HepG2 (cell line): ENCODE measurements around the gene PET117. TPM values are rescaled to one million over a fixed set of nuclear protein-coding genes. Genes with fewer than 3 reads are reported as not detected.
A peak's percentile ranks its signal among the peaks of the same experiment; 100 is the strongest.

Experiments used
- ERF ChIP-seq: IDR thresholded peaks from 2 replicates; pipeline ENCODE4 v1.6.1; 2018; ENCODE audit warnings: missing biosample characterization, missing genetic modification reagents
- MEIS1 ChIP-seq: sonication (generic); formaldehyde crosslinking; IDR thresholded peaks from 2 replicates; pipeline ENCODE4 v1.9.0; 2021; ENCODE audit warnings: mild to moderate bottlenecking, missing genetic modification reagents, moderate library complexity, borderline replicate concordance
- MZF1 ChIP-seq: sonication (generic); formaldehyde crosslinking; IDR thresholded peaks from 2 replicates; pipeline ENCODE4 v1.8.1; 2023; ENCODE audit warnings: mild to moderate bottlenecking, missing genetic modification reagents, borderline replicate concordance
- NCOR1 ChIP-seq: fragments of 200-600 bp; sonication (generic); IDR thresholded peaks from 2 replicates; pipeline ENCODE4 v1.7.0; 2017; ENCODE audit warnings: antibody characterized with exemption, low read length, borderline replicate concordance
- NFYB ChIP-seq: sonication (generic); formaldehyde crosslinking; IDR thresholded peaks from 2 replicates; pipeline ENCODE4 v1.4.0; 2020; ENCODE audit warnings: missing genetic modification reagents
- NFYC ChIP-seq: IDR thresholded peaks from 2 replicates; pipeline ENCODE4 v1.6.1; 2016; ENCODE audit warnings: missing genetic modification reagents, missing compliant biosample characterization
- NR1H2 ChIP-seq: sonication (generic); formaldehyde crosslinking; IDR thresholded peaks from 2 replicates; pipeline ENCODE4 v1.8.1; 2022; ENCODE audit warnings: low read depth, missing genetic modification reagents, borderline replicate concordance
- SMAD9 ChIP-seq: sonication (generic); formaldehyde crosslinking; IDR thresholded peaks from 2 replicates; pipeline ENCODE4 v1.5.1; 2020; ENCODE audit warnings: mild to moderate bottlenecking, missing genetic modification reagents
- THAP11 ChIP-seq: IDR thresholded peaks from 2 replicates; pipeline ENCODE4 v1.6.1; 2016; ENCODE audit warnings: missing biosample characterization, missing genetic modification reagents
- TSC22D2 ChIP-seq: sonication (generic); formaldehyde crosslinking; IDR thresholded peaks from 2 replicates; pipeline ENCODE4 v1.5.1; 2020; ENCODE audit warnings: missing genetic modification reagents, mild to moderate bottlenecking, borderline replicate concordance
- ZNF607 ChIP-seq: sonication (generic); formaldehyde crosslinking; IDR thresholded peaks from 2 replicates; pipeline ENCODE4 v1.5.1; 2020; ENCODE audit warnings: missing genetic modification reagents, mild to moderate bottlenecking, borderline replicate concordance
- ZNF674 ChIP-seq: sonication (generic); formaldehyde crosslinking; IDR thresholded peaks from 2 replicates; pipeline ENCODE4 v1.5.0; 2020; ENCODE audit warnings: low read depth, mild to moderate bottlenecking, missing genetic modification reagents
- polyA plus RNA-seq, 8 experiments: library from polyadenylated mRNA; depleted of rRNA in 3 of 8; stranded (reverse) in 7 of 8; unstranded in 1 of 8; fragments of >200 nt; fragmentation: Illumina TruSeq in 4 of 8; extraction: Trizol in 4 of 8; gene quantifications; 2 replicates each; pipeline versions ENCODE4 v1.2.1 to v1.2.3, GENCODE V29; 2011 to 2016; ENCODE audit warnings: low read depth in 4 of 8, missing spikeins in 1 of 8, mixed read lengths in 1 of 8; ENCODE audit not compliant: insufficient read depth in 1 of 8
- total RNA-seq, 5 experiments: library from RNA; depleted of rRNA; stranded (reverse); fragments of >200 nt; fragmentation: Illumina TruSeq; extraction: Trizol; gene quantifications; 2 replicates each; pipeline ENCODE4 v1.2.3, GENCODE V29; 2016; ENCODE audit warnings: low read depth in 1 of 5
- TF ChIP-seq, protein P1 (sequence below): sonication (generic); formaldehyde crosslinking; IDR thresholded peaks from 2 replicates; pipeline ENCODE4 v1.5.1; 2020; ENCODE audit warnings: missing genetic modification reagents, mild to moderate bottlenecking, borderline replicate concordance
- TF ChIP-seq, protein P2 (sequence below): fragments of 450-650 bp; IDR thresholded peaks from 2 replicates; pipeline ENCODE4 v1.6.1; 2017; ENCODE audit warnings: mild to moderate bottlenecking
- TF ChIP-seq, protein P3 (sequence below), 2 experiments: sonication (generic) in 1 of 2; formaldehyde crosslinking in 1 of 2; IDR thresholded peaks; 2 replicates each; pipeline versions ENCODE4 v1.5.1 to v1.6.1; 2011 to 2020; ENCODE audit warnings: borderline replicate concordance in 1 of 2, low read depth in 1 of 2, low read length in 1 of 2, mild to moderate bottlenecking in 1 of 2, missing genetic modification reagents in 1 of 2, moderate library complexity in 1 of 2
- TF ChIP-seq, protein P4 (sequence below): sonication (generic); formaldehyde crosslinking; IDR thresholded peaks from 2 replicates; pipeline ENCODE4 v1.4.0; 2020; ENCODE audit warnings: low read depth, mild to moderate bottlenecking, missing genetic modification reagents
- TF ChIP-seq, protein P5 (sequence below): sonication (generic); formaldehyde crosslinking; IDR thresholded peaks from 2 replicates; pipeline ENCODE4 v1.4.0; 2020; ENCODE audit warnings: missing genetic modification reagents
- TF ChIP-seq, protein P6 (sequence below): sonication (generic); formaldehyde crosslinking; IDR thresholded peaks from 2 replicates; pipeline ENCODE4 v1.9.0; 2022; ENCODE audit warnings: missing genetic modification reagents, mild to moderate bottlenecking, borderline replicate concordance

Gene PET117
- total and polyA plus RNA-seq, 2 of the 13 experiments (the other 11 are each of a cell fraction or from before 2014, with no cell fraction given): 22.2 to 48.2 TPM

DNA sequence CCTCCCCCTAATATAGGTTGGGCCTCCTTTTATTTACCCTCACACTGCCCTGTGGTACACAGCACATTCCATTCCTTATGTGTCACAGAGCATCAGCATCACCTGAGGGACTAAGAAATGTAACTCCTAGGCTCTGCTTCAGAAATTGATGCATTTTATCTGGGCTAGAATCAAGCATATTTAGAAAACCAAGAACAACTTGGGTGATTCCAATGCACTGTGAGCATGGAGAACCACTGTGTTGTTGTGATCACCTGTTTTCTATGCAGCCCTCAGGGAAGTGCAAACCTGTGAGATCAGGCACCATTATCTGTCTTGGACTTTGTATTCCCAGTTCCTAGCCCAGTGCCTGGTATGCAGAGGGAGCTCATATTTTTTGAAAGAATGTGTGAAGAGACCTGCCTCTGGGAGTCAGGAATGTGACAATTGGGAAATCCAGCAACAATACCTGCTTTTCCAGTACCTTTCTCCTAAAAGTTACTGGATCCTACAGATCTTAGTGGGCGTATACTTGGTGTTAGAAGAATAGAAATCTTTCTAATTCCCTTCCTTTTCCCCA, 7.0 kb downstream of the PET117 start (continued):
- TF ChIP-seq THAP11 (CRISPR knock-in tag) (no peak), NFYB (CRISPR knock-in tag) (no peak), SMAD9 (CRISPR knock-in tag) (no peak), ERF (no peak), MEIS1 (CRISPR knock-in tag) (no peak), NCOR1 (peak; percentile 87), TSC22D2 (CRISPR knock-in tag) (no peak), ZNF607 (CRISPR knock-in tag) (0 out of 2 replicates have a peak, but pooled peaks have one; percentile 19), MZF1 (no peak), ZNF674 (CRISPR knock-in tag) (no peak), NFYC (CRISPR knock-in tag) (no peak), NR1H2 (CRISPR knock-in tag) (no peak)
- TF ChIP-seq, protein P1, sequence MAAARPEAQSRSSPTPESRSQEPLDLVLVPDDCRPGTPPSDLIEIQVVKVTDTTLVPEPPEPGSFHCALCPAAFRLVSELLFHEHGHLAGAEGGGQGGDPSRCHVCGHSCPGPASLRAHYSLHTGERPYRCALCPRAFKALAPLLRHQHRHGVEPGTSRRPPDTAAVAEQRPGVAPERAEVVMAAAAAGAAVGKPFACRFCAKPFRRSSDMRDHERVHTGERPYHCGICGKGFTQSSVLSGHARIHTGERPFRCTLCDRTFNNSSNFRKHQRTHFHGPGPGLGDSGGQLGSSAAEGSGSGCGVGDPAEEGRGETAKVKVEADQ: no peak
- TF ChIP-seq, protein P2, sequence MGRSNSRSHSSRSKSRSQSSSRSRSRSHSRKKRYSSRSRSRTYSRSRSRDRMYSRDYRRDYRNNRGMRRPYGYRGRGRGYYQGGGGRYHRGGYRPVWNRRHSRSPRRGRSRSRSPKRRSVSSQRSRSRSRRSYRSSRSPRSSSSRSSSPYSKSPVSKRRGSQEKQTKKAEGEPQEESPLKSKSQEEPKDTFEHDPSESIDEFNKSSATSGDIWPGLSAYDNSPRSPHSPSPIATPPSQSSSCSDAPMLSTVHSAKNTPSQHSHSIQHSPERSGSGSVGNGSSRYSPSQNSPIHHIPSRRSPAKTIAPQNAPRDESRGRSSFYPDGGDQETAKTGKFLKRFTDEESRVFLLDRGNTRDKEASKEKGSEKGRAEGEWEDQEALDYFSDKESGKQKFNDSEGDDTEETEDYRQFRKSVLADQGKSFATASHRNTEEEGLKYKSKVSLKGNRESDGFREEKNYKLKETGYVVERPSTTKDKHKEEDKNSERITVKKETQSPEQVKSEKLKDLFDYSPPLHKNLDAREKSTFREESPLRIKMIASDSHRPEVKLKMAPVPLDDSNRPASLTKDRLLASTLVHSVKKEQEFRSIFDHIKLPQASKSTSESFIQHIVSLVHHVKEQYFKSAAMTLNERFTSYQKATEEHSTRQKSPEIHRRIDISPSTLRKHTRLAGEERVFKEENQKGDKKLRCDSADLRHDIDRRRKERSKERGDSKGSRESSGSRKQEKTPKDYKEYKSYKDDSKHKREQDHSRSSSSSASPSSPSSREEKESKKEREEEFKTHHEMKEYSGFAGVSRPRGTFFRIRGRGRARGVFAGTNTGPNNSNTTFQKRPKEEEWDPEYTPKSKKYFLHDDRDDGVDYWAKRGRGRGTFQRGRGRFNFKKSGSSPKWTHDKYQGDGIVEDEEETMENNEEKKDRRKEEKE: no peak
- TF ChIP-seq, protein P3, sequence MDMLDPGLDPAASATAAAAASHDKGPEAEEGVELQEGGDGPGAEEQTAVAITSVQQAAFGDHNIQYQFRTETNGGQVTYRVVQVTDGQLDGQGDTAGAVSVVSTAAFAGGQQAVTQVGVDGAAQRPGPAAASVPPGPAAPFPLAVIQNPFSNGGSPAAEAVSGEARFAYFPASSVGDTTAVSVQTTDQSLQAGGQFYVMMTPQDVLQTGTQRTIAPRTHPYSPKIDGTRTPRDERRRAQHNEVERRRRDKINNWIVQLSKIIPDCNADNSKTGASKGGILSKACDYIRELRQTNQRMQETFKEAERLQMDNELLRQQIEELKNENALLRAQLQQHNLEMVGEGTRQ (IDR thresholded peaks at IDR 0.05; ENCODE audit: low read depth, low read length): no peak
- TF ChIP-seq, protein P3 (CRISPR knock-in tag; IDR thresholded peaks at IDR 0.05; ENCODE audit: borderline replicate concordance): no peak
- TF ChIP-seq, protein P4, sequence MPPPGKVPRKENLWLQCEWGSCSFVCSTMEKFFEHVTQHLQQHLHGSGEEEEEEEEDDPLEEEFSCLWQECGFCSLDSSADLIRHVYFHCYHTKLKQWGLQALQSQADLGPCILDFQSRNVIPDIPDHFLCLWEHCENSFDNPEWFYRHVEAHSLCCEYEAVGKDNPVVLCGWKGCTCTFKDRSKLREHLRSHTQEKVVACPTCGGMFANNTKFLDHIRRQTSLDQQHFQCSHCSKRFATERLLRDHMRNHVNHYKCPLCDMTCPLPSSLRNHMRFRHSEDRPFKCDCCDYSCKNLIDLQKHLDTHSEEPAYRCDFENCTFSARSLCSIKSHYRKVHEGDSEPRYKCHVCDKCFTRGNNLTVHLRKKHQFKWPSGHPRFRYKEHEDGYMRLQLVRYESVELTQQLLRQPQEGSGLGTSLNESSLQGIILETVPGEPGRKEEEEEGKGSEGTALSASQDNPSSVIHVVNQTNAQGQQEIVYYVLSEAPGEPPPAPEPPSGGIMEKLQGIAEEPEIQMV (CRISPR knock-in tag): no peak
- TF ChIP-seq, protein P5, sequence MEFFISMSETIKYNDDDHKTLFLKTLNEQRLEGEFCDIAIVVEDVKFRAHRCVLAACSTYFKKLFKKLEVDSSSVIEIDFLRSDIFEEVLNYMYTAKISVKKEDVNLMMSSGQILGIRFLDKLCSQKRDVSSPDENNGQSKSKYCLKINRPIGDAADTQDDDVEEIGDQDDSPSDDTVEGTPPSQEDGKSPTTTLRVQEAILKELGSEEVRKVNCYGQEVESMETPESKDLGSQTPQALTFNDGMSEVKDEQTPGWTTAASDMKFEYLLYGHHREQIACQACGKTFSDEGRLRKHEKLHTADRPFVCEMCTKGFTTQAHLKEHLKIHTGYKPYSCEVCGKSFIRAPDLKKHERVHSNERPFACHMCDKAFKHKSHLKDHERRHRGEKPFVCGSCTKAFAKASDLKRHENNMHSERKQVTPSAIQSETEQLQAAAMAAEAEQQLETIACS: no peak
- TF ChIP-seq, protein P6, sequence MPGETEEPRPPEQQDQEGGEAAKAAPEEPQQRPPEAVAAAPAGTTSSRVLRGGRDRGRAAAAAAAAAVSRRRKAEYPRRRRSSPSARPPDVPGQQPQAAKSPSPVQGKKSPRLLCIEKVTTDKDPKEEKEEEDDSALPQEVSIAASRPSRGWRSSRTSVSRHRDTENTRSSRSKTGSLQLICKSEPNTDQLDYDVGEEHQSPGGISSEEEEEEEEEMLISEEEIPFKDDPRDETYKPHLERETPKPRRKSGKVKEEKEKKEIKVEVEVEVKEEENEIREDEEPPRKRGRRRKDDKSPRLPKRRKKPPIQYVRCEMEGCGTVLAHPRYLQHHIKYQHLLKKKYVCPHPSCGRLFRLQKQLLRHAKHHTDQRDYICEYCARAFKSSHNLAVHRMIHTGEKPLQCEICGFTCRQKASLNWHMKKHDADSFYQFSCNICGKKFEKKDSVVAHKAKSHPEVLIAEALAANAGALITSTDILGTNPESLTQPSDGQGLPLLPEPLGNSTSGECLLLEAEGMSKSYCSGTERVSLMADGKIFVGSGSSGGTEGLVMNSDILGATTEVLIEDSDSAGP: no peak; the same call in 1 of the 2 replicates
